Measurements from ENCODE around the gene FBF1. TPM values are rescaled to one million over a fixed set of nuclear protein-coding genes. Genes with fewer than 3 reads are reported as not detected.

The FBF1 gene
- total RNA-seq, 2 donors from 2014 or later: 18.9 to 31.3 TPM

GRCh38 chr17:75902406-75902805, 38.4 kb downstream of the FBF1 start:
- TF ChIP-seq CTCF (IDR thresholded peaks at IDR 0.05) (no peak), POLR2A (IDR thresholded peaks at IDR 0.05) (no peak), POLR2AphosphoS5 (IDR thresholded peaks at IDR 0.05) (no peak)

GRCh38 chr17:75901727-75902126, 39.1 kb downstream of the FBF1 start:
- Histone ChIP-seq H3K36me3 (peaks cover 9 to 18% of the 10 kb centered on the region in 2 donors), H3K27ac (no peak overlapping the region), H3K4me1 (replicated peaks) (peaks cover 3% of the 10 kb centered on the region), H3K27me3 (replicated peaks; ENCODE audit: insufficient read depth) (no peaks in the 10 kb centered on the region), H3K4me3 (no peak overlapping the region), H3K9me3 (no peaks in the 10 kb centered on the region)
- WGBS: 88% methylated on average over 15 of the region's 18 CpGs
- no peak for DNase-seq (ENCODE audit: low spot score)
- TF ChIP-seq POLR2AphosphoS5 (IDR thresholded peaks at IDR 0.05) (no peak), POLR2A (IDR thresholded peaks at IDR 0.05) (no peak), CTCF (IDR thresholded peaks at IDR 0.05) (no peak)
- intact Hi-C loops (cut with DNase I): no loop called here

More at GRCh38 chr17:75902406-75902805, 38.4 kb downstream of the FBF1 start:
- no peak for DNase-seq (ENCODE audit: low spot score)
- peaks cover 9 to 18% of the 10 kb centered on the region in 2 donors for H3K36me3 ChIP-seq
- H3K4me3 ChIP-seq: no peak overlapping the region
- no peaks in the 10 kb centered on the region for H3K27me3 ChIP-seq (replicated peaks; ENCODE audit: insufficient read depth)
- intact Hi-C loops (cut with DNase I): no loop called here
- 95% methylated on average over 6 of the region's 6 CpGs for WGBS
- peaks cover 3% of the 10 kb centered on the region for H3K4me1 ChIP-seq (replicated peaks)
- H3K27ac ChIP-seq: no peak overlapping the region
- no peaks in the 10 kb centered on the region for H3K9me3 ChIP-seq

- Histone ChIP-seq H3K9me3 (no peaks in the 10 kb centered on the region), H3K27me3 (replicated peaks; ENCODE audit: insufficient read depth) (no peaks in the 10 kb centered on the region), H3K4me3 (no peak overlapping the region), H3K4me1 (replicated peaks) (peaks cover 3% of the 10 kb centered on the region), H3K36me3 (peaks cover 9 to 18% of the 10 kb centered on the region in 2 donors), H3K27ac (no peak overlapping the region)
- no peak for DNase-seq (ENCODE audit: low spot score)
- 89% methylated on average over 13 of the region's 13 CpGs for whole genome bisulfite sequencing
- TF ChIP-seq POLR2A (IDR thresholded peaks at IDR 0.05) (no peak), POLR2AphosphoS5 (IDR thresholded peaks at IDR 0.05) (no peak), CTCF (IDR thresholded peaks at IDR 0.05) (no peak)
- intact Hi-C loops (cut with DNase I): no loop called here
Observed at GRCh38 chr17:75900691-75901533, 39.9 kb downstream of the FBF1 start.

GRCh38 chr17:75899767-75900468, 40.9 kb downstream of the FBF1 start:
- H3K9me3 ChIP-seq: no peaks in the 10 kb centered on the region
- no peak for DNase-seq (ENCODE audit: low spot score)
- H3K27me3 ChIP-seq (replicated peaks; ENCODE audit: insufficient read depth): no peaks in the 10 kb centered on the region
- TF ChIP-seq POLR2AphosphoS5 (IDR thresholded peaks at IDR 0.05) (no peak), CTCF (IDR thresholded peaks at IDR 0.05) (no peak), POLR2A (IDR thresholded peaks at IDR 0.05) (no peak)
- 96% methylated on average over 15 of the region's 23 CpGs for WGBS
- H3K4me3 ChIP-seq: no peak overlapping the region
- H3K27ac ChIP-seq: no peak overlapping the region
- H3K4me1 ChIP-seq (replicated peaks): peaks cover 5% of the 10 kb centered on the region
- peaks cover 9 to 18% of the 10 kb centered on the region in 2 donors for H3K36me3 ChIP-seq
- intact Hi-C loops (cut with DNase I): loop anchor here (5.0 kb wide), 1 partner anchor 113 kb away; no protein-coding TSS in a partner anchor
